ENCODE data around the gene MYO18B.
"Not testable (repeated sequence)": the region's sequence is repeated elsewhere in the genome, so short reads cannot be mapped to it uniquely, and the experiment has no call there.

The MYO18B gene

GRCh38 chr22:25942115-25942855 is 200.3 kb downstream of the MYO18B start:
- no peak for DNase-seq (ENCODE audit: low spot score)

- no peak for DNase-seq (ENCODE audit: low spot score)
Observed at GRCh38 chr22:25942856-25943411, 200.9 kb downstream of the MYO18B start.

GRCh38 chr22:25950111-25950510 is 208.1 kb downstream of the MYO18B start:
- no peak for DNase-seq (ENCODE audit: low spot score)

- no peak for DNase-seq (ENCODE audit: low spot score)
Observed at GRCh38 chr22:25953276-25953675, 211.3 kb downstream of the MYO18B start.

- DNase-seq (ENCODE audit: low spot score) = no peak
Observed at GRCh38 chr22:25953919-25954318, 211.9 kb downstream of the MYO18B start.

GRCh38 chr22:25955323-25955722 is 213.3 kb downstream of the MYO18B start:
- DNase-seq (ENCODE audit: low spot score) = no peak

GRCh38 chr22:25956801-25957200 is 214.8 kb downstream of the MYO18B start:
- no peak for DNase-seq (ENCODE audit: low spot score)

GRCh38 chr22:25959818-25960774 is 218.1 kb downstream of the MYO18B start:
- DNase-seq (ENCODE audit: low spot score) = no peak

- no peak for DNase-seq (ENCODE audit: low spot score)
Observed at GRCh38 chr22:25961699-25962098, 219.7 kb downstream of the MYO18B start.

GRCh38 chr22:25962711-25963110 is 220.7 kb downstream of the MYO18B start:
- DNase-seq (ENCODE audit: low spot score) = no peak

GRCh38 chr22:25964961-25965730 is 223.2 kb downstream of the MYO18B start:
- no peak for DNase-seq (ENCODE audit: low spot score)

- no peak for DNase-seq (ENCODE audit: low spot score)
Observed at GRCh38 chr22:25966448-25966913, 224.5 kb downstream of the MYO18B start.

GRCh38 chr22:25969286-25969685 is 227.3 kb downstream of the MYO18B start:
- no peak for DNase-seq (ENCODE audit: low spot score)

- no peak for DNase-seq (ENCODE audit: low spot score)
Observed at GRCh38 chr22:25969901-25970300, 227.9 kb downstream of the MYO18B start.

GRCh38 chr22:25970374-25970911 is 228.5 kb downstream of the MYO18B start:
- no peak for DNase-seq (ENCODE audit: low spot score)

- no peak for DNase-seq (ENCODE audit: low spot score)
Observed at GRCh38 chr22:25970999-25971811, 229.2 kb downstream of the MYO18B start.

GRCh38 chr22:25972397-25972796 is 230.4 kb downstream of the MYO18B start:
- no peak for DNase-seq (ENCODE audit: low spot score)

- no peak for DNase-seq (ENCODE audit: low spot score)
Observed at GRCh38 chr22:25976356-25976755, 234.4 kb downstream of the MYO18B start.

- no peak for DNase-seq (ENCODE audit: low spot score)
Observed at GRCh38 chr22:25979968-25980367, 238.0 kb downstream of the MYO18B start.

GRCh38 chr22:25984911-25985310 is 242.9 kb downstream of the MYO18B start:
- not testable (repeated sequence) for DNase-seq (ENCODE audit: low spot score)

- DNase-seq (ENCODE audit: low spot score) = no peak
Observed at GRCh38 chr22:25987948-25988347, 246.0 kb downstream of the MYO18B start.

Measured in LoVo (cell line).